HG02588 (cell line): ENCODE results near the gene GREB1.

Experiments
- ATAC-seq: cut with Tn5 transposase; IDR thresholded peaks from one replicate; pipeline ENCODE4 v1.9.1; 2021; ENCODE audit warnings: mild to moderate bottlenecking, moderate library complexity; ENCODE audit not compliant: unreplicated experiment

The GREB1 gene

DNA sequence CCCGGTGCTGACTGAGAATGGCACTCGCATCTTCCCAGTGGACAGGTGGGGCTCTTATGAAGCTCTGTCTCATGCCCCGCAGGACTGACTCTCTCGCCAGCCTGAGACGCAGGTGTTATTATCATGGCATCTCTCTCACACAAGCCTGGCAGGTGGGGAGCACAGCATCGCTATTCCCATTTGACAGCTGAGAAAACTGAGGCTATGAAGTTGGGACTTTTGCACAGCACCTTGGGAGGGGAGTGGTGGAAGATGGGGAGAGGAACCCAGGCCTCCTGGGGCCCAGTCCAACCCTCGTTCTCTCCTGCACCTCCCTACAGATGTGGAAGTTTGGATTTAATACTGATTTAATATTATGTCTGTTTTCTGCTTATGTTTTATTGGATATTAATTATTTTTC is 145.2 kb downstream of the GREB1 start:
- ATAC-seq: no peak

DNA sequence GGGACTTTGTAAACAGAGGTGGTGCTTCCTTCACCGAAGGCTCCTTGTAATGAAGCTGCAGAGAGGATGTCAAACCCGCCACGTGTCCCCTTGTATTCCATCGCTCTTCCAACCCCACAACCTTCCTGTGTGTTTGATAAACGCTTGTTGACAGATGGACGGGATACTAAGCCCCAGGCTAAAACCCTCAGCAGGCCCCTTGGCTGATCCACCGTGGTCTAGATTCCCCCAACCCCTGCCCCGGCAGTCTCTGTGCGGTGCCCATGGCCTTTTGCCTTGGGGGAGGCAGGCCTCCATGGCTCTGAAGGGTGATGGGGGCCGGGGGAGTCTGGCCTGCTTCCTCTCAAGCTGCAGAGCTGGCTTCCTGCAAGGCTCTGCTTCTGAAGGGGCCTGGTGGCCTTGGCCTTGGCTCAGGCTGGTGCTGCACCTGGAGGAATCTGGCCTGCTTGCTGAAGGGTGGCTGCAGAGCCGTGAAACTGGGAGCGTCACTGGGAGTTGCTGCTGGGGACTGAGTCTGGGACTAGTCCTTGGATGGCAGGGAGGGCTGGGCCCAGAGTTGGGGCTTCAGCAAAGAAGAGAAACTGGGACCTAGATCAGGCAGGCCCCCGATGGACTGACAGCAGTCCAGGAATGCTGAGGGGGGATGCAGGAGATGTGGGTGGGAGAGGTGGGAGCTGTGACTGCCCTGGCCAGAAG is 145.8 kb downstream of the GREB1 start:
- ATAC-seq: no peak

DNA sequence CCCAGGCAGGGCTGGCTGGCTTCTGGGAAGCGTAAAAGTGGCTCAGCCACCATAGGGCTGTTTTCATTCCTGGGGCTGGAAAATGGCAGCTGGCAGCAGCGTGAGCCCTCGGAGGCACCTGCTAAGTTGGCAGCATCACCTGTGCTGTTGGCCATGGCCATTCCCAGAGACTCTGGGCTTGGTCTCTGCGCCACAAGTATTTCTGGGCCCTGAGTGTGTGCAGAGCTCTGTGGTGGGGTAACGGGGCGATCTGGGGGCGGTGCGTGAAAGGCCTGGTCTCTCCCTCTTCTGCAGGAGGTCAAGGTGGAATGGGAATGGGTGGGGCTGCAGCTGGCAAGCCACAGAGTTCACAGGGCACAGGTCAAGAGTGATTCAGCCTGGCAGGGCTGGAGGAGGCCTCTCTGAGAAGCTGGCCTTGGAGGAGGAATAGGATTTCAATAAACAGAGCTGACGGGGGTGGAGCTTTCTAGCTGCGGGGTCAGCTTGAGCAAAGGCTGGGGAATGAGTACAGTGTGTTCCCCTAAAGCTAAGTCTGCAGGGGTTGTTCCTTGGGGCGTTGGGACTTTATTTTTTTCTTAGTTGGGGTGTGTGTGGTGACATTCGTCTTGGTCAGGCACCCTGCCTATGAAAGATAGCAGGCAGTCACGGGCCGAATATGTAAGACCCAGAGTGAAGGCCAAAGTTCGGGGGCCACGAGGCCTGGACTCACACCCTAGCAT is 146.5 kb downstream of the GREB1 start:
- ATAC-seq: no peak

DNA sequence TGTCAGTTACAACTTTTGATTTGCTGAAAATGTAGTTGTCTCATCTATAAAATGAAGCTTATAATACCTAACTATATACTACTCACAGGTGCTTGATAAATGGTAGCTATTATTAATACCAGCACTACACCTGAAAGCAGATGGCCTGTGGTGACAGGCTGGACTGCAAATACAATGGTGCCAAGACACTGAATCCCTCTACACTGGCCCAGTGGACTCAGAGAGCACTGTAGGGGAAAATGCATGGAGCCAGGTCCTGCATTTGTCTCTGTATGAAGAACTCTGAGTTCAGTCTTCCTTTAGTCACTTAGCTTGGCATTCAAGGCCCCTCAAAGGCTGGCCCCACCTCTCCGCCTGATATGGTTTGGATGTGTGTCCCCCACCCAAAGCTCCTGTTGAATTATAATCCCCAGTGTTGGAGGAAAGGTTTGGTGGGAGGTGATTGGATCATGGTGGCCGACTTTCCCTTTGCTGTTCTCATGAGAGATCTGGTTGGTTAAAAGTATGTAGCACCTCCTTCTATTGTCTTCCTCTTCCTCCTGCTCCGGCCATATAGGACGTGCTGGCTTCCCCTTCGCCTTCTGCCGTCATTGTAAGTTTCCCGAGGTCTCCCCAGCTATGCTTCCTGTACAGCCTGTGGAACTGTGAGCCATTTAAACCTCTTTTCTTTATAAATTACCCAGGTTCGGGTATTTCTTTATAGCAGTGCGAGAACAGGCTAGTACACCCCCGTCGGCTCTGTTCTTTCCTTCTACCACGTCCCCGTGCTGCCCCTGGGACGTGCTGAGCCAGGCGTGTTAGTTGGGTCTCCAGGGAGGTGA is 147.3 kb downstream of the GREB1 start:
- no peak for ATAC-seq

DNA sequence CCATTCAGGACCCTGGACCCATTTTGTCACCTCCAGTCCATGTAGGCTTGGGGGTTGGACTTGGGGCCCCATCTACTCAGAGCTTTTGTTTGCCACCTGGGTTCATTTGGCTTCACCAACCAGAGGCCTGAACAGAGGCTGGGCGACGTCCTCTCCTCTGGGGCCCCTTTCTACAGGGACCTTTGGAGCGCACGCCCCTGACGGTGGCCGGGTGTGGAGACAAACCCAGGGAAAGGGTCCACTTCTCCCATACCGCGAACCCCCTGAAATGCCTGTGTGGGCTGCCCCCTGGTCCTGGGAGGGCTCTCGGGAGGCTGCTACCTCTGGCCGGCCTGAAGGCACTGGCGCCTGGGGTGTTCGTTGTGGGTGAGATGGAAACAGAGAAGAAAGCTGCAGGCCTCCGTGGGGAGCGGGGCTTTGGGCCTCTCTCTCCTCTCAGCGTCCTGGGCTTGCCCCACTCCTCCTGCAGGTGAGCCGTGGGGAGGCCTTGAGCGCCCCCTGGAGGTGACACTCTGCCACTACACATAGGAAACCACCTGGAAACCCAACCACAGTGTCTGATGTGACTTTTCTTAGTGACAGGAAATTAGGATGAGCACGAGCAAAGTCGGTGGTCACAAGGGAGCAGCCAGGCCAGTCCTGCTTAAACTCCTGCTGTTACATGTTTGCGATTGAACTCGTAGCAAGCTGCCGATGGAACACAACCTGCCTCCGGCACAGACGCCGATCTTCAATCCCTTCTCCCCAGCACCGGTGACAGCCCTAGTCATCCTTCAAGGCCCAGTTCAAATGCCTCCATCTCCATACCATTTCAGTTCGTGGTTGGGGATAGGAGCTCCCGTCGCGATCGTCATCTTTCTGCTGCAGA is 148.1 kb downstream of the GREB1 start:
- ATAC-seq: no peak

DNA sequence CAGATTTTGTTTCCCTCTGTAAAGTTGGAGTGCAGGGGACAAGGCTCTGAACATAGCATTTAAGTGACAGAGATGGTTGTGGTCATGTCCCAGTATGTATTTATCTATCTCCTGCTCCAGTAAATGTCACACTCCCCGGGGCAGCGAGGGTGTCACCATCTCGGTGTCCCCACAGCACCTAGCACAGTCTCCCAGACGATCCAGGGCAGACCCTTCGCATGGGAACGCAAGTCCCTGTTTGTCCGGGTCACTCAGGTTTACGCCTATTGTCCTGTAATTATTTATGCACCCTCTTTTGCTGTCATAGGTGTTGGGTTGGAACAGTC is 148.7 kb downstream of the GREB1 start:
- ATAC-seq: no peak

DNA sequence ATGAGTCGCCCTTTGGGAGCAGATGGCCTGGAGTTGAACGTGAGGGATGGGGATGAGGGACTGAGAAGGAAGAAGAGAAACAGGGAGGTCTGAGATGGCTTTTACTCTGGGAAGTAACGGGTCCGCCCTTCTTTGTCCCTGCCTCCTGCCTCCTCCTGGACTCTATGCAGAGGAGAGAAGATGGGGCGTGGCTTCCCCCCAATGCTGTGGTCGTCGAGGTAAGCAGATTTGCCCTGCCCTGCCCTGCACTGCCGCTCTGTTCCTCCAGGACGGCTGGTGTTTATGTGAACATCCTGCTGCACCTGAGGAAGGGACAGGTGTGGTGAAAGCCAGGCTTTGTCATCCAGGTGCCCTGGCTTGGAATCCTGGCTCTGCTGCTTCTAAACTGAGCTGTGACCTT is 149.6 kb downstream of the GREB1 start:
- no peak for ATAC-seq

DNA sequence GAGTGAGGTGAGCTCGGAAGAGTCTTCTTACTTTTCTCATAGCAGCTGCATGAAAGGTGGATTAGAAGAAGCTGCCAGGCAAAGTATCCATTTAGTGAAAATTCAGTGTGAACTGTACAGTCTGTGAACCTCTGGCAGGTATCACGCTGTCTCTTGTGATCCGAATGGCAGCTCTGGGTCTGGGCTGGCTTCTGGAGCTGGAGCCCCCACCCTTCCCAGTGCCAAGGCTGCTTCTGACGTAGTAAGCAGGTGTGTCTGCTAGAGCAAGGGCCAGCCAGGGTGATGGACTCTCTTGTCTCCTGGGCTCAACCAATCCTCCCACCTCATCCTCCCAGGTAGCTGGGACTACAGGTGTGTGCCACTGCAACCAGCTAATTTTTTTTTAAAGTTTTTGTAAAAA is 150.1 kb downstream of the GREB1 start:
- ATAC-seq: no peak

DNA sequence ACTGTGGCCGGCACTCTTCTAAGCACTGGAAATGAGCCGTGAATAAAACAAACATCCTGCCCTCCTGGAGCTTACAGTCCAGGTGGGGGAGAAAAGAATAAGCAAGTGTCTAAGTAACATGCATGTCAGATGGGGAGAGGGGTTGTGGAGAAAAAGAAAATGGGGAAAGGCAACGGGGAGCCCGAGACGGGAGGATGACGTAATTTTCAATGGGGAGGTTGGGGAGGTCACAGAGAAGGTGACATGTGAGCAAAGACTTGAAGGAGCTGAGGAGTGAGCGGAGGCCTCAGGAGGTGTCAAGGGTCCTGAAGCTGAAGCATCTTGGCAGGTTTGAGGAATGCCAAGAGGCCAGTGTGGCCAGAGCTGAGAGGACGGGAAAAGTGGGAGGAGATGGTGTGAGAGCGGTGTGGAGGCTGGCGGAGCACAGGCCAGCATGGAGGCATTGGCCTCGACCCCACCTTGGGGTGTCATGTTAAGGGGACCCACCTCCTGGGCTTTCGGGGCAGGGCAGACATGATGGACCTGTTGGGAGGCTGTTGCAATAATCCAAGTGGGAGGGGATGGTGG is 151.1 kb downstream of the GREB1 start:
- ATAC-seq: no peak

DNA sequence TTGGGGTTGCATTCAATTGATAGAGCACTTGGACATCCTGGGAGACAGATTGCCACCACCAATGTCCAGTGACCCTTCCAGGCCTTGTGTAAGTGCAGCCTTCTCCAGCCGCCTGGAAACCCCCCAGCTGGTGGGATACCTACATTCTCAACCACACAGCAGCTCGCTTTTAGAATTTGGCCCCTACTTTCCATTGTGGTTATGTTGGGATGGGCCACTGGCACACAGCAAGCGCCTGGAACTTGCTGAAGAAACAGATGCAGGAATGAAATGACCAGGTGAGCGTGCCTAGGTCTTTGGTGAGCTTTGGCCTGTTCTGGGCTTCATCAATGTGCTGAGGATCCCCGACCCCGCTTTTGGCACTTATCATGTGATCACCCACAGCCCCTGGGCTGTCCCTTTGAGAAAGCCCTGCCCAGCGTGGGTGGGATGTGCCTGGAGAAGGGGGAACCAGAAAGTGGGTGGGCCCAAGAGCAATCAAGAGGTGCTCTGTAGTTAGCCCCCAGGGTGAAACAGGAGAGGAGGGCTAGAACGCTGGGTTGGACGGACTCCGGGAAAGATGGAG is 152.1 kb downstream of the GREB1 start:
- ATAC-seq: no peak

DNA sequence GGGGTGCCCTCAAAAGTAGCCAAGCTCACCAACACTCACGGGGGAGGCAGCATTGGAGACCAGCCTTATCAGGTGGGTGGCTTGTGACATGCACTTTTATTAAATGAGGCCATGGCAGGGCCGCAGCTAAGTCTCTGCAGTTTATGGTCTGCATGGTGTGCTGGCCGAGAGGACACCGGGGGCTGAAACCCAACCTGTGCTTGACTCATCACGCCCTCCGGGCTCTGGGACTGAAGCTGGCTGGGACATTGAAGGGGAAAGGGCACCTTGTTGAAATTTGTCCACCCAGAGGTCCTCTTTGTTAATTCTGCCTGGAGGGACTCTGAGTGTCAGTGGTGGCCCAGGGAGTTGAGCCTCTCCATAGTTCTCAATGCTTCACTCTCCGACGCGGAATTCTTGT is 153.9 kb downstream of the GREB1 start:
- no peak for ATAC-seq

DNA sequence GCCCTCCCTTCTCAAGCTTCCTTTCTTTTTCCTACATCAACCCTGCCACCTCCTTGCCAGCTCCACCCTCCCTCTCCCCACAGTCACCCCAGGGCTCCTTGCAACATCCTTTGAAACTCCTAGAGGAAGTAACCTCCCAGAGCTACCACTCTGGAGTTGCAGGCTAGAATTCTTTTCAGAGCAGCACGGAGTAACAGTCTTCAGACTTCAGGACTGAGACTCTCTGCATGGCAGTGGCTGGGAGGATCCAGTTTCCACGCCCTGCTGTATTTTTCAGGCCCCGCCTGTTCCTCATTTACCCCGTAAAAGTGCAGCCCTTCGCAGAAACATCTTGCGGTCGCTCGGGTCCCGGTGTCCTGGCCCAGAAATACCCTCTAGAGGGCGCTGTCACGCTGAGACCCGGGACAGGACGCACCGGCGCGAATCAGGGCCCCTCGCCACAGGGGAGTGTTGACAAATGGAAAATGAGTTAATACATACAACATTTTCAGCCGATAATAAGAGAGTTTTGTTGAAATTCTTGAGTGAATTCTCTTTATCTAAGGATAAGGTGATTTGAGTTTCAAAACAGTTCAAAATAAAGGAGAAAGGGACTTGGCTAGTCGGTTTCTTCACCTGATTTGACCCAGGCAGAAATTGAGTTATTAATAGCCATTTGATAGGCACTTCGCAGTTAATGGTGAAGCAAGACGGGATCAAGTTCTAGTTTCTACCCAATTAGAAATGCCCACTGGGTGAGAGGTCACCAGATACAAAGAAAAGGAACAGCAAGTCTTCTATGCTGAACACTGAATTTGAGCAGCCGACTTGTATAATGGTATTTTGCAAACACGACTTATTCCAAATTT is 154.6 kb downstream of the GREB1 start:
- ATAC-seq: peak; percentile 70

DNA sequence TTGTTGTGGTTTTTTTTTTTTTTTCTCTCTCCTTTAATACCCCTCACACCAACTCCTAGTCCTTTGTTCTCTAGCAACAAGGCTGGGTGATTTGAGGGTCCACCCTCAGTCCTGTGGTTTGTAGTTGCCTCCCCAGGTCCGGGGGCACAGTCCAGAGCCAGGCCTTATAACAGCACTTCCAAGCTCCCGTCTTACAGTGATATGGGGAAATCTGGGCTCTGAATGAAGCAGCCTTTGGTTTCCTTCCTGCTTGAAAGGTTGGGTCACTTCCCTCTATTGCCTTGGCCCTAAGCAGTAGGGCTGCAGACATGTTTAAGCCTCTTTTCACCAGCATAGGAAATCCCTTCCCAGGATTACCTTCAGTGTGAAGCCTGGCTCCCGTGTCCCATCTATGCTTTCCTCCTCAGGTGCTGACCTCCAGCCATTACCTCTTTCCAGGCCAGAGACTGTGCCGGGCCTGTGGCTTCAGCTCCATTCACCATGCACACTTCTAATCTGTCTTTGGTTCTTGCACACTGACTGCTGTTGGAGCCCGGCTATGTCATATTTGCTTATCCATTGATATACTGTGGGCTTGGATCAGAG is 157.3 kb downstream of the GREB1 start:
- ATAC-seq: no peak
